Epithelial cell of proximal tubule (primary cell): ENCODE results near the gene EHHADH. TPM values are rescaled to one million over a fixed set of nuclear protein-coding genes. Genes with fewer than 3 reads are reported as not detected.

Experiments used
- DNase-seq: peaks from one replicate; pipeline ENCODE4 v3.0.0-alpha.2; 2011; ENCODE audit warnings: low read depth
- H3K4me3 ChIP-seq: 2 replicates; pipeline ENCODE4 v1.5.1; 2011; ENCODE audit warnings: low read depth, mild to moderate bottlenecking, low read length
- total RNA-seq: library from RNA; depleted of rRNA; stranded (reverse); fragments of >200 nt; gene quantifications from 2 replicates; pipeline ENCODE4 v1.2.3, GENCODE V29; 2015
- TF ChIP-seq, protein P1 (sequence below): conservative IDR thresholded peaks from 2 replicates; pipeline ENCODE4 v1.5.1; 2012; ENCODE audit warnings: low read depth, mild to moderate bottlenecking, low read length

Gene EHHADH
- total RNA-seq, 1 donor from 2014 or later, result 9.3 TPM

DNA sequence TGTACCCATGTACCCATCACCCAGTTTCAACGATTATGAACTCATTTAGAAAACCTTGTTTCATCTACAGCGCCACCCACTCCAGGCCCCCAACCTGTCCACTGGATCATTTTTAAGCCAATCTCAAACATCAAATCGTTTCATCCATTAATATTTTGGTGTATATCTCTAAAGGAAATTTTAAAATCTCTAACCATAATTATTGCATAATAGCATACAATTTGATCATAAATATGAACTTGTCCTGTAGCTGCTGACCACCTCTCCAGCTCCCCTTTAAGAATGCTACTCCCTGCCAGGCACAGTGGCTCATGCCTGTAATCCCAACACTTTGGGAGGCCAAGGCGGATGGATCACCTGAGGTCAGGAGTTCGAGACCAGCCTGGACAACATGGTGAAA is 98.2 kb downstream of the EHHADH start:
- no peak for DNase-seq
- no peak overlapping the region for H3K4me3 ChIP-seq
- TF ChIP-seq, protein P1, sequence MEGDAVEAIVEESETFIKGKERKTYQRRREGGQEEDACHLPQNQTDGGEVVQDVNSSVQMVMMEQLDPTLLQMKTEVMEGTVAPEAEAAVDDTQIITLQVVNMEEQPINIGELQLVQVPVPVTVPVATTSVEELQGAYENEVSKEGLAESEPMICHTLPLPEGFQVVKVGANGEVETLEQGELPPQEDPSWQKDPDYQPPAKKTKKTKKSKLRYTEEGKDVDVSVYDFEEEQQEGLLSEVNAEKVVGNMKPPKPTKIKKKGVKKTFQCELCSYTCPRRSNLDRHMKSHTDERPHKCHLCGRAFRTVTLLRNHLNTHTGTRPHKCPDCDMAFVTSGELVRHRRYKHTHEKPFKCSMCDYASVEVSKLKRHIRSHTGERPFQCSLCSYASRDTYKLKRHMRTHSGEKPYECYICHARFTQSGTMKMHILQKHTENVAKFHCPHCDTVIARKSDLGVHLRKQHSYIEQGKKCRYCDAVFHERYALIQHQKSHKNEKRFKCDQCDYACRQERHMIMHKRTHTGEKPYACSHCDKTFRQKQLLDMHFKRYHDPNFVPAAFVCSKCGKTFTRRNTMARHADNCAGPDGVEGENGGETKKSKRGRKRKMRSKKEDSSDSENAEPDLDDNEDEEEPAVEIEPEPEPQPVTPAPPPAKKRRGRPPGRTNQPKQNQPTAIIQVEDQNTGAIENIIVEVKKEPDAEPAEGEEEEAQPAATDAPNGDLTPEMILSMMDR, result no peak

DNA sequence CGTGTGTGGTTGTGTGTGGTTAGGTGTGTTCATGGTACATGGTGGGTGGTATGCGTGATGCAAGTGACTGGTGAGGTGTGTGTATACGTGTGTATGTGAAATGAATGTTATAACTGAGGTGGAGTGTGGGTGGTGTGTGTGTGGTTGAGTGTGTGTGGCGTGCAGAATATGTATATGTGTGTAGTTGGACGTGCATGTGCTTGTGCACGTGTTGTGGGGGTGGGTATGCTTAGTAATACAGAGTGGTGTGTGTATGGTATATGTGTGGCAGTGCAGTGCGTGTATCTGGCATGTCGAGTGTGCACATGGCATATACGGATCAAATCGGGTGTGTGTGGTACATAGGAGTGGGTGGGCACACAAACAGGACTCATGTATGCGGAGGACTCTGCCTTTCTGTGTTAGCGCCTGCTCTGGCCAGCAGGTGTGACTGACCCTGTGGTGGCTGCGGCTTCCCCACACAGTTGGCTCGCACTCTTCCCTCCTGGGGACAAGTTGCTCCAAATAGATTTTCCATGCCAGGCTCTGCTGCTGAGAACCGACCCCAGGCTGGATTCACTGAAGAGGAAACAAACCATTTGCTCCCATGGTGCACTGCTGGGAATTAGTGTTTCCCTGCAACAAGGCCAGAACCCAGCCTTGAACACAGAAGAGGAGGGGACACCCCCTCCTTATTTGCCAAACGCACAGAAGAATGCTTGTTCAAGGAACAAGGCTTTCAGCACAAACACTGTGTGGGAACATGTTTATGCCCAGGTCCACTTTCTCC is 99.8 kb downstream of the EHHADH start:
- no peak for DNase-seq
- no peak overlapping the region for H3K4me3 ChIP-seq
- TF ChIP-seq, protein P1, result no peak

DNA sequence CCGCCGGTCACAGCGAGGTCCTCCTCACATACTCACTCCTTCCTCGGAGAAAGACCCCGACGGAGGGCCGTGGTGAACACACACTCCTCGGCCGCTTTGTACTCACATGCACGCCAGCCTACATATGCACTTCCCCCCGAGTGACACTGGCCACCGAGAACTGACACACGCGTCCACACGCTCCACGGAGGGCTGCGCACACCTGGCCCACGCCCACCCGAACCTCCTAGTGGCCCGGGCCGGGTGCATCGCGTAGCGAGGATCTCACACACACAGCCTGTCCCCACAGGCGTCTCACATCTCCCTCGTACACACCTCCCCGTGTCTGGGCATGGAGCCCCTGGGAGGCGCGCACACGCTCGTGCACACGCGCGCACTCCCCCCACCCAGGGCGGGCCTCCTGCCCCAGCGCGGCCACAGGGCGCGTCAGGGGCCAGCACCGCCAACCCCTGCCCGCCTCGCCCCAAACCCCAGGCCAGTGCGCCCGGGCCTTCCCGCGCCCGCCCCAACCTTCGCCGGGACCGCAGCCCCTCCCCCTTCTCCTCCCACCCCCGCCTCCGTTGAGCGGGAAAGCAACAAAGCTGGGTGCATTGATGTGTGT is 100.6 kb downstream of the EHHADH start:
- H3K4me3 ChIP-seq, result peak overlapping the region; percentile 33
- TF ChIP-seq, protein P1, result no peak
- DNase-seq, result no peak

DNA sequence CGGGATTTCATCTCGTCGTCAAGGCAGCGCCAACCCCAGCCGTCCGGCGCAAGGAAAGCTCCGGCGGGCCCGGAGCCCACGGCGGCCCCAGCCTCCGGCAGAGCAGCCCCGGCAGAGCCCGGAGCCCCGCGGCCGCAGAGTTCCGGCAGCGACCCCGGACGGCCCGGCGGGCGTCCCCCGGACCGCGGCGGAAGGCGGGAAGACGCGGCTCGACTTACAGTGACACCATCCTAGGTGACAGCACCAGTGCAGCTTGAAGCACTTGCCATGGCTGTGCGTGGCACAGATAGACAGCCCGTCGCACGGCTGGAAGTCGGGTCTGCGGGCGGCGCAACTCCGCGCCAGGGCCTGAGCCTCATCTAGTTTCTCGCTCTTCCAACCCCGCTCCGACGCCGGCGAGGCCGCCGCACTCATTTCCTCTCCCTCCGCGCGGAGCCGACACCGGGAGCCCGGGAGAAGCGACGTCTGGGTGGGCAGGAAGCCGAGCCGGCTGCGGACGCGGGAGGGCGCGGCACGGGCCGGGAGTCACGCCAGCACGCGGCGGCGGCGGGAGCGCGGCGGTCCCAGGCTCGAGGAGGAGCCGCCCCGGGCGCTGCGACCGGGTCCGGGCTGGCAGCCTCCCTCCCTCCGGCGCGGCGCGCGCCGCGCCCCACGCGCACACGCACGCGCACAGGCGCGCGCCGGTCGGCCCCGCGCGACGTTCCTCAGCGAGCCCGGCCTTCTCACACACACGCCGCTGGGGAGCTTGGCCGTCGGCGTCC is 101.3 kb downstream of the EHHADH start, which contains the start of gene C3orf70:
Gene C3orf70 (minus strand): TSS at position 651 of the 761 bp plus-strand sequence. CDS start 237 bp downstream, at position 414.
- DNase-seq, result no peak
- TF ChIP-seq, protein P1, result no peak
- H3K4me3 ChIP-seq, result peak within 1 kb of the TSS; percentile 43

DNA sequence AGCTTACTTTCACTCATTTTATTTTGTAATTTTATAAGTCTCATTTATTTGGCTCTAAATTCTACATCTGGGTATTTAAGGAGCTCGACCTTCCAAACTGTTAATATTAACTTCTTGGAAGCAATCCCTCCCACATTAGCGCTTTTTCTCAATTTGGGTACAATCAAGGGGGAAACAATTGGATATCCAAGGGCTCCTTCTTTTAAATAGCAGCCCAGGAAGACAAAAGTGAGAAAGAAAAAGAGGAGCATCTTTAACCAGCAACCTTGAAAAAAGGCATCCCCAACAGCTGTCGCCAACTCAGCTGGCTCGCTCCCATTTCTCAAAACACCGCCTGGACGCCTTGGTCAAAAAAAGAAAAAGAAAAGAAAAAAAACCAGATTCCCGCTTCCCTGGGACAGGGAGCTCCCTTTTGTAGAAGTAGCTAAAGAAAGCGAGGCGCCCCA is 101.9 kb downstream of the EHHADH start:
- TF ChIP-seq, protein P1, result no peak
- H3K4me3 ChIP-seq, result no peak overlapping the region
- no peak for DNase-seq

DNA sequence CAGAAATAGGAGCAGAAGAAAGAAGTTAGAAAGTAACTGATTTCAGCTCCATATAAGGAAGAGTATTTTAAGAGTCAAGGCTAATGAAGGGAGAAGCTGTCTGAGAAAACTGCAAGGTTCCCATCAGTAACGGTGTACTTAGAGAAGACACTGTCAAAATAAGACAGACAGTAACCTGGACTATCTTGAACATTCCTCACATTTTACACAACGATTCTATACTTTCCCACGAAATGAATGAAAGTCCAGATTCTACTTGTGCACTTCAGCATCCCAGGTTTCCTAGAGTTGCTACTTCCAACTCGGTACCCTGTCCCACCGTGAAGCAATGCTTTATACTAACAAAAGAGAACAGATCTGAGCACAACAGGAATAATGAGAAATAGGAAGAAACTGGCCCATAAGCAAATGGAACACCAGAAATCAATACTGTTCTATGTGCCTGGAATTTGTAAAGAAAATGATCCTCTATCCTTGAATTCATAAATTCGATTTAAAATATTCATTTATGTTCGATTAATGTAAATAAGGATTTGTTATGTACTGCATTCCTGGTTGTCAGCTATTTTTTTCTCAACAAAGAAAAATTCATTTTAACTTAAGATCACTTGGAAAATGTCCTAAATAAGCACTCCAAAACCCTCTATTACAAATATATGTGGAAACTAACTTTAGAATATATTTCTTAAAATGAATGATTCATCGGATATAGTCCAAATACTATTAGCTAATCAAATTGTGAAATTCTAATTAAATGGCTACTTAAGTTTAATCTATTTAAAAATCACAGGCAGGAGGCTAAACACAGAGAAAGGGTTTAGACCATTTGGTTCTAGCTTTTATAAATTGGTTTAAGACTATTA is 102.5 kb downstream of the EHHADH start:
- DNase-seq, result no peak
- H3K4me3 ChIP-seq, result no peak overlapping the region
- TF ChIP-seq, protein P1, result no peak
